AG20443 (cell line): ENCODE data around the gene EP400.
"Not testable (repeated sequence)": the region's sequence is repeated elsewhere in the genome, so short reads cannot be mapped to it uniquely, and the experiment has no call there.

Experiments used
- DNase-seq: peaks from one replicate; pipeline ENCODE4 v3.0.0; 2012; ENCODE audit warnings: low spot score, mixed read lengths

EP400 gene

DNA sequence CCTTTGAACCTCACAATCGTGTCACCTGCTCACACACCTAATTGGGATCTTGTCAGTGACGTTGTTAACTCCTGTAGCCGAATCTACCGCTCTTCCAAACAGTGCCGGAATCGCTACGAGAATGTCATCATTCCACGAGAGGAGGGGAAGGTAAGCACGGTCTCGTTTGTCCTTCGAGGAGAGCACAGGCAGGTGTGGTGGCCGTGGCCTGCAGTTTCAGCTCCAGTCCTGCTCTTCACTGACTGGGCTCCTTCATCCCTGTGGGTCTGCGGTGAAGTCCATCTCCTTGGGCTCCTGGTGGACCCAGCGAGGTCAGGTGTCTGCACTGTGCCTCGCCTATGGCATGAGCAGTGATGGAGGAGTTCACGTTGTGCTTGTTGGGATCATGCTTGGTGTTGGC, 96.0 kb downstream of the EP400 start:
- DNase-seq, result no peak

DNA sequence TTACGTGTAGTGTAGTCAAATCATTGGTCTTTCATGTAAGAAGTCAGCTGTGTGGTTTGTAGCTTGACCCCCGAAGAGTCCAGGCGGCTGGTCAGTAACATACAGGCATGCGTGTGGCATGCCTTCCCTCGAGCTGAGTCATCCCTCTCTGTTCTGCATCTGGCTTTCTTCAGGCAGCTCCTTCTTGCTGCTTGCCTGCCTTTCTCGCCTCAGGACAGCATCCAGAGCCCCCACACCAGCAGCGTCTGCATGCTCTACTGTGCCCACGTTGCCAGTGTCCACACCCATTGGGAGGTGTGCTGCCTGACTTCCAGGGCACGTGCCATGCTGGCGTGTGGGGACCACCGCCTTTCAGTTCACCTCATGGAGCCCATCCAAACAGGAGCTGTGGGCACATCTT, 96.8 kb downstream of the EP400 start:
- peak; percentile 94 for DNase-seq

DNA sequence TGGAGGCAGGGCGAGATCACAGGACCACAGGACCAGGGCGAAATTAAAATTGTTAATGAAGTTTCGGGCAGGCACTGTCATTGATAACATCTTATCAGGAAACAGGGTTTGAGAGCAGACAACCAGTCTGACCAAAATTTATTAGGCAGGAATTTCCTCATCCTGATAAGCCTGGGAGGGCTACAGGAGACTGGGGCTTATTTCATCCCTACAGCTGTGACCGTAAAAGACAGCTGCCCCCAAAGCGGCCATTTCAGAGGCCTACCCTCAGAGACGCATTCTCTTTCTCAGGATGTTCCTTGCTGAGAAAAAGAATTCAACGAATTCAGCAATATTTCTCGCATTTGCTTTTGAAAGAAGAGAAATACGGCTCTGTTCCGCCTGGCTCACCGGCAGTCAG, 97.9 kb downstream of the EP400 start:
- DNase-seq, result not testable (repeated sequence)

DNA sequence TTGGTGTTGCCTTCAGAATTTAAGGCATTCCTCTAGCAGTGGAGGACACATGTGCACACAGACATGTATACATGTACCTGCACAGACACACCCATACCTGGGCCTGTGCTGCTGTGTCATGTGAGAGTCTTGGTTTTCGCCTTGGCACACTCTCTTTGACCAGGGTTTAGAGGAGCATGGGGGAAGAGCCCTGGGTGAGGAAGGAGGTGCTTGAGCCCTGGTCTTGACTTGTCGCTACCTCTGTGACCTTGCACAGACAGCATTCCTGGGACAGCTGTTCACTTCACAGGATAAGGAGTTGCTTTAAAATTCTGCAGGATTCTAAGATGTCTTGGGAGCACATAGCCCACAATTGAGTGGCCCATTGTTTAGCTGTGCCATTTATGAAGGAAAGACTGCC, 99.7 kb downstream of the EP400 start:
- DNase-seq, result no peak

DNA sequence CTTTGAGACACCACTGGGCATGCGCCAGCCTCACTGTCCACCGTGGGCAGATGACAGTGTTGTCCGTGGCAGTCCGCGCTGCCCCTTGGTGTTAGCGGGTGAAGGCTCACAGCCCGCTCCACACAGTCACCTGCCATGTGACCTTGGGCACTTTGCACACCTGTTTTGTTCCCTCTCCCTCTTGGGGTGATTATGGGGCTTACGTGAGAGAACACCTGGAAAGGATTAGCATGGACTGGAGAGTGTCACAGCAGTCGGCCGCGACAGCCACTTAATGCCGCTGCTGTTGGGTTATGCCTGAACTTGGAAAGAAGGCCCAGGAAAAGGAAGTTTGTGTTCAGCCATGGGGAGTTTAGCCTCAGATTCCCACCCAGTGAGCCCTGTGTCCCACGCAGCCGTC, 100.1 kb downstream of the EP400 start:
- DNase-seq, result no peak

DNA sequence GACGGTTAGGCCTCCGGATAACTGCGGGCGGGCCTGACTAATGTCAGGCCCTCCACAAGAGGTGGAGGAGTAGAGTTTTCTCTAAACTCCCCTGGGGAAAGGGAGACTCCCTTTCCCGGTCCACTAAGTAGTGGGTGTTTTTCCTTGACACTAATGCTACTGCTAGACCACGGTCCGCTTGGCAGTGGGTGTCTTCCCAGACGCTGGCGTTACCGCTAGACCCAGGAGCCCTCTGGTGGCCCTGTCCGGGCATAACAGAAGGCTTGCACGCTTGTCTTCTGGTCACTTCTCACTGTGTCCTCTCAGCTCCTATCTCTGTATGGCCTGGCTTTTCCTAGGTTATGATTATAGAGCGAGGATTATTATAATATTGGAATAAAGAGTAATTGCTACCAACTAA, 102.0 kb downstream of the EP400 start:
- not testable (repeated sequence) for DNase-seq

DNA sequence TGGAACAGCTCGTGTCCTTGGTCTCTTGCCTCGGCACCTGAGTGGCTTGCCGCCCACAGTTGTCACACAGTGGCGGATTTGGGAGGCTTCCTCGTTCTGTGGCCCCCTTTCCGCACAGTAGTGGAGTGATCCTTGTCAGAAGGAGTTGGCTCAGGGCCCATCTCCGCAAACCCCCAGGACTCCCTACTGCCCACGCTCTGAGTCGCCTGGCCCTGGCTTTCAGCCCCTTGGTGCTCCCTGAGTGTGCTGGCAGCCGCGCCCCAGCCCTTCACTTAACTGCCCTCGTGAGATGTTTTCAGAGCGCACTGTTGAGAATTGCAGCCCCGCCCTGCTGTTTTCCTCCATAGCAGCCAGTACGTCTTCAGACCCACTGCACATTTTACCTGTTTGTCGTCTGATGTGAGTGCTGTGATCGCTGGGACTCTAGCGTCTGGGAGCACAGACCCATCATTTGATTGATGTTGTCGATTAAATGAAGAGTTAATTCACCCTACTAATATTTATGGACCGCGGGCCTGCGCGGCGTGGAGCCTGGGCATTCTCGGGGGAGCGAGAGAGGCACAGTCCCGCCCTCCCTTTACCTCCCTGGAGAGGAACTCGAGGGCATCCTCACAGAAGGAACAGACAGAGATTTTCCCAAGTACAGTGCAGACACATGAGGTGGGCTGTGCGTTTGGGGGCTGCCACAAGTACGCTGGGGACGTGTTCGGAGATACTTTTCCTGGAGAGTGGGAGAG, 102.6 kb downstream of the EP400 start:
- DNase-seq, result no peak

DNA sequence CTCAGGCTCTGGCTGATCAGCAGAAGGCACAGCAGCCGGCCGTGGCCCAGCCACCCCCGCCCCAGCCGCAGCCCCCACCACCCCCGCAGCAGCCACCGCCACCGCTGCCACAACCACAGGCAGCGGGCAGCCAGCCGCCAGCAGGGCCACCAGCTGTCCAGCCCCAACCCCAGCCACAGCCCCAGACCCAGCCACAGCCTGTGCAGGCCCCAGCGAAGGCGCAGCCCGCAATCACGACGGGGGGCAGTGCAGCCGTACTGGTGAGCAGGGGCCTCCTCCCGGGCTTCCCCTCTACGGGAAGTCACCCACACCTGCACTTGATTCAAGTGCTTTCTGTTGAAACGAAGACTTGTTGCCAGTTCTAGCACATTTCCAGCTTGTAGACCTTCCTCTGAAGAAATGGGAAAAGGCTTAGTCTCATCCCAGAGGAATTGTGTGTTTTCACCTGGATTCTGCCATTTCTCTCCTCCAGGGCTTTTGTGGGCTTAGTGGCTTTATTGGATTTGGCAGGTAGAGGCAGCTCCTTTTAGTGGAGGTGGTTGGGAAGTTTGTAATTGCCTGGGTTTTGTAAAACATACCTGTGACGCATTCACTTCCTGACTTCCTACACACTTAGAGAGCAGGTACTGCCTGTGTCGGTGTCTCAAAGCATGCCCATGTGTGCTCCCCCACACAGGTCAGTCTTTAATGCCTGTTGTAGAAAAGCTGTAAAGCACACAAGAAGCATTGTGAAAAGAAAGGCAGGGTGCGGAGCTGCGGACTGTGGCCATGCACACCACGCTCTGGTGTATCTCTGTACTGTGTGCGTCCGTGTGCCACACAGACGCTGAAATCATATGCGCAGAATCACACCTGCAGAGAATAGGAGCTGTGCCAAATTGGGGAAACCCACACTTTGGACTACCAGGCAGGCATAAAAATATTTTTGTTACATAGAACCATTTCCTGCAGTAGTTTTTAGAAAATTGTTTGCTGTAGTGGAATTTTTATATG, 103.9 kb downstream of the EP400 start:
- no peak for DNase-seq

DNA sequence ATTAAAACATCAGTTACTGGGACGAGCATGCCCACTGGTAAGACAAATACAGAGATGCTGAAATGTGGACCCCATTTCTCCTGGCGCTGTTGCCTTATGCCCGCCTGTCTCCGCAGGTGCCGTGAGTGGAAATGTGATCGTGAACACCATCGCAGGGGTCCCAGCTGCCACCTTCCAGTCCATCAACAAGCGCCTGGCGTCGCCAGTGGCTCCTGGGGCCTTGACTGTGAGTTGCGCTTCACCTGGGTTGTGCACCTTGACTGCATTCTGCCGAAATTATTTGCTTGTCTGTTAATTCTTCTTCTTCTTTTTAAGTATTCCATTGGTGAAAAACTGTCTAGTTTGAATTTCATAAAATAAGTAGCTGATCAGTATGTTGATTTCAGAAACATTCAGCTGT, 105.2 kb downstream of the EP400 start:
- DNase-seq, result no peak

DNA sequence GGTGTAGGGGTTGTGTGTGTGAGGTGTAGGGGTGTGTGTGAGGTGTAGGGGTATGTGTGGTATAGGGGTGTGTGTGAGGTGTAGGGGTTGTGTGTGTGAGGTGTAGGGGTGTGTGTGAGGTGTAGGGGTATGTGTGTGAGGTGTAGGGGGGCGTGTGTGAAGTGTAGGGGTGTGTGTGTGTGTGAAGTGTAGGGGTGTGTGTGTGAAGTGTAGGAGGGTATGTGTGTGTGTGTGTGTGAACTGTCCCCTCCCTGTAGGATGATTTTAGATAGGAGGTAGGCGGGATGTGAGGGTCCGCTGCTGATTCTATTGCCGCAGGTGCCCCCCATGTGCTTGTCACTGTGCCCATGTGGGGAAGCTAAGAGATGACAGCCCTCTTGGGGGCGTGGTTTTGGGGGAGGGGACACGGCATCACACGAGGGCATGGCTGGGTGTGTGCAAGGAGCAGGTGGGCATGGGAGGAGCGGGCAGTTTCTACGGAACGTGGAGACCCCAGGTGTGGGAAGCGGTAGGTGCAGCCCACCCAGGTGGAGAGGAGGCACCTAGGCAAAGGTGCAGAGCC, 105.9 kb downstream of the EP400 start:
- no peak for DNase-seq

DNA sequence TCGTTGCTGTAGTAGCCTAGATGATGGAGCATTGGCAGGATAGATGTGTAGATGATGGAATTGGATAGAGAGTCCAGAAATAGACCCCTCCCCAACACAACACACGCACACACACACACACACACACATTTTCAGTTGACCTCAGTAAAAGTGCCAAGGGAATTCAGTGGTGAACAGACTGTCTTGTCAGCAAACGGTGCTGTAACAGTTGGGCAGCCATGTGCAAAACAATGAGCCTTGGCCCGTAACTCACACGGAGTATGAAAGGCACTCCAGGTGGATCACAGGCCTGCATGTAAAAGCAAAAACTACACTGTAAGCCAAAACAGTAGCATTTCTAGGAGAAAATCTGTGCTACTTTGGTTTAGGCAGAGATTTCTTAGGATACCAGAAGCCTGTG, 106.6 kb downstream of the EP400 start:
- DNase-seq, result no peak

DNA sequence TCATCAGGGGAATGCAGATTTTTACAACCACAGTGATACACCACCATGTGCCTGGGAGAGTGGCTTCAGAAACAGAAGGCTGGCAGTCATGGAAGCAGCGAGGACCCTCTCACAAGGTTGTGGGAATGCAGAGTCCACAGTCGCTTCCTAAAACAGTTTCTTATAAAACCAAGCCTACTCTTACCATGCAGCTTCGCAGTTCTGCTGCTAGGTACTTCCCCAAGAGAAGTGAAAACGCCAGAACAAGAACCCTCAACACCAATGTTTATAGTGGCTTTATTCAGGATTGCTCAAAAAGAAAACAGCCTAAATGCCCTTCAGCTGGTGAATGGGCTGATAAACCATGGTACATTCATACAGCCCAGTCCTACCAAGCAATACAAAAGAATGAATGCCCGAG, 107.2 kb downstream of the EP400 start:
- DNase-seq, result no peak

DNA sequence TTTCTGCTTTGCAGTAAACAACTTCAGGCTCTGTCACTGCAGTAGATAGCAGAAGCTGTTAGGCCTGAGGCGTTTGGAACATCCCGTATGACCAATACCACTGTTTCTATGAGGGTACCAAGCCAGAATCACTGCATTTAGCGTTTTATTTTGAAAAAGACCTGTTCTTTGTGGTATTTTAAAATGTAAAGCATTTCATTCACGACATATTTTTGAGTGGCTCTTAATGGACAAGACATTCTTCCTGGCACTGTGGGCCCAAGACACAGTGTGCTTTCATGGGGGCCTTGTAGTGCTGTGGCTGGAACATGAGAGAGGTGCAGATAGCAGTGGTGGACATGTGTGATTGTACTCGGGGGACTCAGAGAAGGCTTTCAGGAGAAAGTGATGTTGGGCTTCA, 107.9 kb downstream of the EP400 start:
- no peak for DNase-seq

DNA sequence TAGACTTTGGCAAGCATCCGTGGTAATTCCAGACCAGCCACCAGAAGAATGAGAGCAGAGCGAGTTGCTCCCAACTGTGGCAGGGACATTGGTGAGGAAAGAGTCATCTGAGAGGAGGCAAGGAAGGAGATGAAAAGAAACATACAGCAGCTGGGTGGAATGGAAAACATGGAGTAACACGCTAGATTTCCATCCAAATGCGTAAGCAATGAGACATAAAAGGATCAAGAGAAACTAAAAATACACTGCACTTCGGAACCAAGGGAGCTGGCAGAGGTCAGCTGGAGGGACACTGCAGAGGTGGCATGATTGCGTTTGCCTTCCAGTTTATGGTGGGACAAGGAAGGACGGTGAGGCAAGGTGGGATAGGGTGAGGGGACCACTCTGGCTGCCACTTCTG, 111.5 kb downstream of the EP400 start:
- no peak for DNase-seq

DNA sequence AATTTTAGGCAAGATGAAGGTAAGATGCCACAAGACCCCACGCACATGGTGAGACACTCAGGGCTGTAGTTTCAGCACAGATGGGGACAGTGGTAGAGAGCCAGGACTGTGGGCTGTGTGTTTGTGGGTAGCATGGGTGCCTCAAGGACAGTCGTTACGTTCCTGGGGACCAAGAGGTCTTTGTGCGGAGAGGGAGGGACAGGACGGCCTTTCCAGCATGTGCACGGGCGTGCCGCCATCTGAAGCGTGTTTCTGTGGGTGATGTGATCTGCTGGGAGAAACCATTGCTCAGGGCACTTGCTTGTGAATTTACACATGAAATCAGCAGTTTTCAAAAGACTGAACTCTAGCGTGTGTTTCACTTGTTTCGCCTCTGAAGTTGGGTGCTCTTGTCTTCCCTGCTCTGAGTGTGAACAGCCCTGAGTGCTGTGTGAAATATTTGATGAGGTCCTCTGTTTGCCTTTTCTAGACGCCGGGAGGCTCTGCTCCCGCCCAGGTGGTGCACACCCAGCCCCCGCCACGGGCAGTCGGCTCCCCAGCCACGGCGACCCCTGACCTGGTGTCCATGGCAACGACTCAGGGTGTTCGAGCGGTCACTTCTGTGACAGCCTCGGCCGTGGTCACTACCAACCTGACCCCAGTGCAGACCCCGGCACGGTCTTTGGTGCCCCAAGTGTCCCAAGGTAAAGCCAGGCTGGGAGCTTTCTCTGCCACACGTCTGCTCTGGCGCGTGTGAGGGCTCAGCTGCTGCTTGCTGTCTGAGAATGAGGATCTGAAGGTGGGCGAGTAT, 112.1 kb downstream of the EP400 start:
- DNase-seq, result no peak

DNA sequence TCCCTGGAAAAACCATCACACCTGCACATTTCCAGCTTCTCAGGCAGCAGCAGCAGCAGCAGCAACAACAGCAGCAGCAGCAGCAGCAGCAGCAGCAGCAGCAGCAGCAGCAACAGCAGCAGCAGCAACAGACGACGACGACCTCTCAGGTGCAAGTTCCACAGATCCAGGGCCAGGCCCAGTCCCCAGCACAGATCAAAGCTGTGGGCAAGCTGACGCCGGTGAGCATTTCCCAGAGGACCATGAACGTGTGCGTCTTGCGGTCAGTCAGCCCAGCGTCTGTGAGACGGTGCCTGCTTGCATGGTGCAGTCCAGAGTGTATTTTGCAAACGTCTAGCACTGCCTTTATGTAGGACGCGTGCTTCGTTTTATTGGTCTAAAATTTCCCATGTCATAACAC, 112.7 kb downstream of the EP400 start:
- no peak for DNase-seq

DNA sequence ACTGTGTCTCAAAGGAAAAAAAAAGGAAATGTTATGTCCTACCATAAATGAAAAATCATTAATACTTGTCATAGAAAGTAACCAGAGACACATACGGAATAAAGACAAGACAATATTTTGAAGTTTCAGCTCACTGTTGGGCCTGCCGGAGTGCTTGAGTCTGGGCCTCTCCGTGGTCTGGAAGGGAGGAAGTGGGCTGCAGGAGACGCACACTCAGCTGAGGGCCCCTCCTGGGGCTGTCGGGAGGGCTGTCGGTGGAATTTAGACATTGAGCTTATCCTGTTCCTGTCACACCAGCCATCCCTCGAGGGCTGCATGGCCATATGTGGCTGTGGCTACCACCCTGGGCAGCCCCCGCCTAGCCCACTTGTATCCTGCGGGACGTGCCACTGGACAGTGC, 113.7 kb downstream of the EP400 start:
- no peak for DNase-seq

DNA sequence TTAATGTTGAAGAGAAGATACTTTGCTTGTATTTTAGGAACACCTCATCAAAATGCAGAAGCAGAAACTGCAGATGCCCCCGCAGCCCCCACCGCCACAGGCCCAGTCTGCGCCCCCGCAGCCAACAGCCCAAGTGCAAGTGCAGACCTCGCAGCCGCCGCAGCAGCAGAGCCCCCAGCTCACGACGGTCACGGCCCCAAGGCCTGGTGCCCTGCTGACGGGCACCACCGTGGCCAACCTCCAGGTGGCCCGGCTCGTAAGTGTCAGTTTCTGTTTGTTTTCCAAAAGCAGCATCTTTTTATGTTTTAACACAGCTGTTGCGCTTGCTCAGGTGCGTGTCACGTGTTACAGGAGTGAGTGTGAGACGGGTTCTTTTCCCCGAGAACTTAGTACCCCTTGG, 114.9 kb downstream of the EP400 start:
- DNase-seq, result no peak

DNA sequence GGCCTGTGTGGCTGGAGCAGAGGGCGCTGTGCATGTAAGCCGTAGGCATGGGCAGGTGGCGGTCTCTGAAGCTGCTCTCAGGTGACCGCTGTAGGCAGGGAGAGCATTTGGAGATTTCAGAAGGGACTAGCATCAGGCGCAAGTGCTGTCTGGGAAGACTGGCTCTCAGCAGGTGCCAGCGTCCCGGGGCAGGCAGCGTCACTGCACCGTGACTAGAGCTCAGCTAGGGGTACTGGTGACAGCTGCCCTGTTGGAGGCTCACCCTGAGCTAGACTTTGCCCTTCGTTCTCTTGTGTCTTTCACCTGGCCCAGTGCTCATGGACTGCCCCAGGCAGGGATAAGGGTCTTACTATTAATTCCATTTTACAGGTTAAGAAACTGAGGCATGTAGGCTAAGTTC, 115.5 kb downstream of the EP400 start:
- no peak for DNase-seq

DNA sequence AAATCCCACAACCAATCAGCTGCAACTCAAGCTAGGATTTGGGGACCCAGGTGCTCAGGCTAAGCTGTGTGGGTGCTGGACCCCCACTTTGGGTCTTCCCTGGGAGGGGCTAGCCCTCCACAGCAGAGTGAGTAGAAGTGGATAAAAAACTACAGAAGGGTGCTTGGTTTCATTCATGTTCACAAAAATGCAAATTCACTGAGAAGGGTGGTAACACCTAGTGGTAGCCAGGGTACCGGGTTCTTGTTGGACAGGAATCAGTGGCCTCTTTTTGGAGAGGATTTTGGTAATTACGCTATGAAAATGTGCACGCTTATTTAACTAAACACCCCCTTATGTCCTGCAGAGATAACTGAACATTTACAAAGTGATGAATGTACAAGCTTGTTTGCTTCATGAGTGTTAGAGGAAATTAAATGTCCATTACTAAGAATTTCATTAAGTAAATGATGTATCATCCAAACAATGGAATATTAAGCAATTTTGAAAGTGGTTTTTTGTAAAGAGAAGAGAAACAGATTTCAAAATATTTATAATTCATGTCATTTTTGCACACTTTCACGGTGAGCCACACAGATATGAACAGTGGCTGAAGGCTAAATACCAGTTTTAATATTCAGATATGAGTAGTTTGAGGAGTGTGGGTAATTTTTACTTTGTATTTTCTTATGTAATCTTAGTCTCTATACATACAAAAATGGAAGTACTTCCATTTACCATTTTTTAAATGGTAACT, 116.0 kb downstream of the EP400 start:
- DNase-seq, result no peak

DNA sequence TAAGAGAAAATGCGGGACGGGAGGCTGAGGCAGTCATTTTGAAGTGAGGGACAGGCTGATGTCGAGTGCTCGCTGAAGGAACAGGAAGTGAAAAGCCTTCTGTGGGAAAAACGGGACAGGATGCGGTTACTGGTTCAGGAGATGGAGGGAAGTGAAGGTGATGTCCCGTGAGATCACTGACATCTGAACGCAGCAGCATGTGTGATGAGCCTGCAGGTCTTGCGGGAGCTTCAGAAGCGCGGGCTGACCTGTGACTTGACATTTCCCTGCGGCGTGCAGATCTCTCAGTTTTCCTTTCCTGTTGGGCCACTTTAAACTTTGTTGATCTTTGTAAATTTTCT, 116.6 kb downstream of the EP400 start:
- no peak for DNase-seq

DNA sequence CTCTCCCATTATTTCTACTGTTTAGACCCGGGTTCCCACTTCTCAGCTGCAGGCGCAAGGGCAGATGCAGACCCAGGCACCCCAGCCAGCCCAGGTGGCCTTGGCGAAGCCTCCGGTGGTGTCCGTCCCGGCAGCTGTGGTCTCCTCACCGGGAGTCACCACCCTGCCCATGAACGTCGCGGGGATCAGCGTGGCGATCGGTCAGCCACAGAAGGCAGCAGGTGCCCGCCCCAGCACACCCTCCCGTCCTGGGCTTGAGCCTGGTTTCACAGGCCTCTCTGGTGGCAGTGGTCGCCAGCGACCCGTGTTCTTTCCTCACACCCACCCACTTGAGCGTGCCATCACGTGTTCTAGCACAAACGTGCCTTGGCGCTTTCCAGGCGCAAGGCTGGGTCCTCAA, 117.0 kb downstream of the EP400 start:
- no peak for DNase-seq
